ENCODE results near the gene RNU5B-1. TPM values are rescaled to one million over a fixed set of nuclear protein-coding genes. Genes with fewer than 3 reads are reported as not detected.
A peak's percentile ranks its signal among the peaks of the same experiment; 100 is the strongest.

The RNU5B-1 gene
- total RNA-seq, 1 donor from 2014 or later, result 55.4 TPM

- DNase-seq (peak; percentile 82), ATAC-seq (ENCODE audit: poor library complexity) (peak; percentile 92)
- intact Hi-C loops (cut with DNase I), result no loop called here
These were observed 18.6 kb downstream of the RNU5B-1 start for GRCh38 chr15:65323071-65323511.

- intact Hi-C loops (cut with DNase I), result no loop called here
- ATAC-seq (ENCODE audit: poor library complexity), result peak; percentile 10
- DNase-seq, result peak; percentile 58
These were observed 21.6 kb downstream of the RNU5B-1 start for GRCh38 chr15:65326117-65326526.

GRCh38 chr15:65326818-65327217 lies 22.3 kb downstream of the RNU5B-1 start:
- intact Hi-C loops (cut with DNase I), result no loop called here
- no peak for DNase-seq
- ATAC-seq (ENCODE audit: poor library complexity), result no peak

- intact Hi-C loops (cut with DNase I), result no loop called here
- ATAC-seq (ENCODE audit: poor library complexity), result no peak
These were observed 23.3 kb downstream of the RNU5B-1 start for GRCh38 chr15:65327651-65328393.

GRCh38 chr15:65328506-65329287 lies 24.2 kb downstream of the RNU5B-1 start:
- ATAC-seq (ENCODE audit: poor library complexity), result no peak
- intact Hi-C loops (cut with DNase I), result no loop called here
- no peak for DNase-seq

More at GRCh38 chr15:65327651-65328393, 23.3 kb downstream of the RNU5B-1 start:
- no peak for DNase-seq

GRCh38 chr15:65329288-65329983 lies 25.0 kb downstream of the RNU5B-1 start:
- intact Hi-C loops (cut with DNase I), result no loop called here
- DNase-seq, result no peak
- no peak for ATAC-seq (ENCODE audit: poor library complexity)

GRCh38 chr15:65329984-65330735 lies 25.7 kb downstream of the RNU5B-1 start:
- ATAC-seq (ENCODE audit: poor library complexity), result no peak
- no peak for DNase-seq
- intact Hi-C loops (cut with DNase I), result no loop called here

GRCh38 chr15:65330934-65331645 lies 26.6 kb downstream of the RNU5B-1 start:
- no peak for ATAC-seq (ENCODE audit: poor library complexity)
- DNase-seq, result no peak
- intact Hi-C loops (cut with DNase I), result no loop called here

GRCh38 chr15:65331811-65332210 lies 27.3 kb downstream of the RNU5B-1 start:
- intact Hi-C loops (cut with DNase I), result no loop called here
- no peak for ATAC-seq (ENCODE audit: poor library complexity)
- DNase-seq, result no peak

GRCh38 chr15:65332391-65333147 lies 28.1 kb downstream of the RNU5B-1 start:
- no peak for ATAC-seq (ENCODE audit: poor library complexity)
- no peak for DNase-seq
- intact Hi-C loops (cut with DNase I), result no loop called here

GRCh38 chr15:65333148-65333820 lies 28.8 kb downstream of the RNU5B-1 start:
- DNase-seq (no peak), ATAC-seq (ENCODE audit: poor library complexity) (no peak)
- intact Hi-C loops (cut with DNase I), result no loop called here

GRCh38 chr15:65333856-65334255 lies 29.4 kb downstream of the RNU5B-1 start:
- intact Hi-C loops (cut with DNase I), result no loop called here
- DNase-seq, result no peak

GRCh38 chr15:65334586-65335231 lies 30.2 kb downstream of the RNU5B-1 start:
- no peak for ATAC-seq (ENCODE audit: poor library complexity)
- no peak for DNase-seq
- intact Hi-C loops (cut with DNase I), result no loop called here

More at GRCh38 chr15:65333856-65334255, 29.4 kb downstream of the RNU5B-1 start:
- ATAC-seq (ENCODE audit: poor library complexity), result no peak

GRCh38 chr15:65335278-65336055 lies 31.0 kb downstream of the RNU5B-1 start:
- DNase-seq (no peak), ATAC-seq (ENCODE audit: poor library complexity) (no peak)
- intact Hi-C loops (cut with DNase I), result no loop called here

- DNase-seq, result no peak
- ATAC-seq (ENCODE audit: poor library complexity), result no peak
- intact Hi-C loops (cut with DNase I), result no loop called here
These were observed 32.3 kb downstream of the RNU5B-1 start for GRCh38 chr15:65336493-65337435.
